Stomach (tissue), 4 donors: ENCODE results near the gene KHSRP.

Source experiments
- CTCF ChIP-seq, 7 experiments: fragments of 450-650 bp in 4 of 7; fragments of 200-600 bp in 3 of 7; sonication (generic) in 3 of 7; IDR thresholded peaks; one replicate each; pipeline ENCODE4 v1.5.1; 2016 to 2019; ENCODE audit warnings: antibody characterized with exemption in 7 of 7, control low read depth in 2 of 7, mild to moderate bottlenecking in 1 of 7
- EP300 ChIP-seq: sonication (generic); formaldehyde crosslinking; IDR thresholded peaks from one replicate; pipeline ENCODE4 v1.6.1; 2017; ENCODE audit warnings: antibody characterized with exemption
- POLR2A ChIP-seq, 4 donors: fragments of 450-650 bp; IDR thresholded peaks; one replicate each; pipeline ENCODE4 v1.6.1; 2016; ENCODE audit warnings: antibody characterized with exemption in 4 of 4, control low read depth in 2 of 4, mild to moderate bottlenecking in 1 of 4, moderate library complexity in 1 of 4
- POLR2AphosphoS5 ChIP-seq, 3 donors: sonication (generic); formaldehyde crosslinking; IDR thresholded peaks; one replicate each; pipeline ENCODE4 v1.6.1; 2016; ENCODE audit warnings: antibody characterized with exemption in 3 of 3

- TF ChIP-seq CTCF (IDR thresholded peaks at IDR 0.05) = no peak
- no peak for TF ChIP-seq POLR2A (IDR thresholded peaks at IDR 0.05)
- no peak for TF ChIP-seq EP300
- TF ChIP-seq POLR2AphosphoS5 (IDR thresholded peaks at IDR 0.05) = no peak
These were observed 29.4 kb upstream of the KHSRP start for GRCh38 chr19:6453951-6454565.
